ENCODE results near the gene RGS7.
"Not testable (repeated sequence)": the region's sequence is repeated elsewhere in the genome, so short reads cannot be mapped to it uniquely, and the experiment has no call there.

RGS7 gene

DNA sequence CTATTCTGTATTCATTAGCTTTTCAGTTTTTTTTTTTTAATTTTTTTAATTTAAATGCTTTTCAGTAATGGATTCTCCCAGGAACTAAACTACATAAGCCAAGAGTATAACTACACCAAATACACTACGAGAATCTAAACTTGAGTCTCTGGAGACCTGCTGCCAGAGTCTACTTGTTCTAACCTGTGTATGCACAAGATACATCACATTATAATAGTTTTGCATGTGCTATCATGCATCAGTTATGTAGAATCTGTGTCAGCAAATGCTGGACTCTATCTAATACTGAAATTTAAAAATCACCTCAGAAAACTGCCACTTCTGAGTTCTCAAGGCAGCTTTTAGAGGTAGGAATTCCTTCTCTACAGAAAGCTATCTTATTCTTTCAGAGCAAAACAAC is 598.7 kb downstream of the RGS7 start:
- H3K4me3 ChIP-seq (ENCODE audit: low read depth, low read length), result no peak overlapping the region
- no peak for DNase-seq (ENCODE audit: low read depth)
- TF ChIP-seq, protein P1, sequence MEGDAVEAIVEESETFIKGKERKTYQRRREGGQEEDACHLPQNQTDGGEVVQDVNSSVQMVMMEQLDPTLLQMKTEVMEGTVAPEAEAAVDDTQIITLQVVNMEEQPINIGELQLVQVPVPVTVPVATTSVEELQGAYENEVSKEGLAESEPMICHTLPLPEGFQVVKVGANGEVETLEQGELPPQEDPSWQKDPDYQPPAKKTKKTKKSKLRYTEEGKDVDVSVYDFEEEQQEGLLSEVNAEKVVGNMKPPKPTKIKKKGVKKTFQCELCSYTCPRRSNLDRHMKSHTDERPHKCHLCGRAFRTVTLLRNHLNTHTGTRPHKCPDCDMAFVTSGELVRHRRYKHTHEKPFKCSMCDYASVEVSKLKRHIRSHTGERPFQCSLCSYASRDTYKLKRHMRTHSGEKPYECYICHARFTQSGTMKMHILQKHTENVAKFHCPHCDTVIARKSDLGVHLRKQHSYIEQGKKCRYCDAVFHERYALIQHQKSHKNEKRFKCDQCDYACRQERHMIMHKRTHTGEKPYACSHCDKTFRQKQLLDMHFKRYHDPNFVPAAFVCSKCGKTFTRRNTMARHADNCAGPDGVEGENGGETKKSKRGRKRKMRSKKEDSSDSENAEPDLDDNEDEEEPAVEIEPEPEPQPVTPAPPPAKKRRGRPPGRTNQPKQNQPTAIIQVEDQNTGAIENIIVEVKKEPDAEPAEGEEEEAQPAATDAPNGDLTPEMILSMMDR (IDR thresholded peaks at IDR 0.05; ENCODE audit: insufficient read depth, low read depth, low read length, missing control alignments), result no peak

DNA sequence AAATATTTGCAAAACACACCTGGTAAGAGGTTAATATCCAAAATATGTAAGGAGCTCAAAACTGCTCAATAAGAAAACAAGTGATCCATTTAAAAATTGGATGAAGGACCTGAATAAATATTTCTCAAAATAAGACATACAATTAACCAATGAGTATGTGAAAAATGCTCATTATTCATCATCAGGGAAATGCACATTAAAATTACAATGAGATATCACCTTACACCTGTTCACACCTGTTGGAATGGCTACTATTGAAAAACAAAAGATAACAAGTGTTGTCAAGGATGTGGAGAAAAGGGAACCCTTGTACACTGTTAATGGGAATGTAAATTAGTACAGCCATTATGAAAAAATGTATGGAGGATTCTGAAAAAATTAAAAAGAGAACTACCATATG is 609.1 kb downstream of the RGS7 start:
- DNase-seq (ENCODE audit: low read depth), result no peak
- H3K4me3 ChIP-seq (ENCODE audit: low read depth, low read length), result no peak overlapping the region
- TF ChIP-seq, protein P1 (IDR thresholded peaks at IDR 0.05; ENCODE audit: insufficient read depth, low read depth, low read length, missing control alignments), result no peak

DNA sequence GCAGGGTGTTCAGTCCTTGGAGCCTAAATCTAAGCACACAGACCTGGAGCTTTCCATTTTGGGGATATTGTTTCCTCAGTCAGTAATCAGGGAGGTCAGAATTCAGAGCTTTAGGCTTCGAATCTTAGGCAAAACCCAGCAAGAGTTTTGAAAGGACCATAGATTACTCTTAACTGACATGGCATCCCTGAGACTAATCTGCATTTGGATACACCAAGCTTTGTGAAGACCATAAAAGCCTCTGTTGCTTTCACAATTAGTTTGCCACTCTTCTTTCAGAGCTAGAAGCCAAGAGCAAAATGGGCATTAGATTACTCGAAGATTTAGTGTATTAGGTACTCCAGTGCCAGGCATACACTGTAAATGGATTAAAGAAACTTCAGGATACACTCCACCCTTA is 613.3 kb downstream of the RGS7 start:
- no peak overlapping the region for H3K4me3 ChIP-seq (ENCODE audit: low read depth, low read length)
- TF ChIP-seq, protein P1 (IDR thresholded peaks at IDR 0.05; ENCODE audit: insufficient read depth, low read depth, low read length, missing control alignments), result no peak
- DNase-seq (ENCODE audit: low read depth), result no peak

DNA sequence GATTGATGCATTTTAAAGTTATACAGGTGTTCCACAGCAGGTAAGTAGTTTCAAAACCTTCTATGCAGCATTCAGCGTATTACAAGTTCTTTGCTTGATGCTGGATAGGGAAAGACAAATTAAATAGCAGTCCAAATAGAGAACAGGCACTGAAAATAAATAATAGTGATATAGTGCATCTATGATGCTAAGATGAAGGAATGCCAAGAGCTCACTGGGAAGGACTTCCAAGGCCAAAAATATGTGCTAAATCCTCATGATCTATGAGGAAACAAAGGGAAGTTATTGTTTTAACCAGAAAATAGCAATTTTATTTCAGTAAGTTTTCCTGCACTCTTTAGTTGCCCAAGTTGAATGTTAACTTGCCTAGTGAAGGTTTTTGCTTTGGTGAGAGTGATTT is 617.3 kb downstream of the RGS7 start:
- H3K4me3 ChIP-seq (ENCODE audit: low read depth, low read length), result no peak overlapping the region
- TF ChIP-seq, protein P1 (IDR thresholded peaks at IDR 0.05; ENCODE audit: insufficient read depth, low read depth, low read length, missing control alignments), result no peak
- DNase-seq (ENCODE audit: low read depth), result no peak

DNA sequence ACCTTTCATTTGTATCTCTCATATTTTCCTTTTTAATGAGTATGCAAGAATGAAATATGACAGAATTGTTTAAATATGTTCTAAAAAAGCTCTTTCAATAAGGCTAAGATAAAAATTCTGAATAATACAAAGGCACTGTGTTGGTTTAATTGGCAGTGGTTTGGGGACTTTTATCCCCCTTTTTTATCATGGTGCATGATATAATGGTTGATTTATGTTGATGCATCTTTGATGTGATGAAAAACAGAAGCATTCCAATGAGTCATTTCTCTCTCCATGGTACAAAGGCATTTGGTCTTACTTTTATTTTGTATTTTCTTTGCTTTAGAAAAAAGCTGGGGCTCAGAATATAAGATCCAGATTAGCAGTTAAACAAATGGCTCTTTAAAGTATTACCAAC is 617.9 kb downstream of the RGS7 start:
- H3K4me3 ChIP-seq (ENCODE audit: low read depth, low read length), result no peak overlapping the region
- DNase-seq (ENCODE audit: low read depth), result no peak
- TF ChIP-seq, protein P1 (IDR thresholded peaks at IDR 0.05; ENCODE audit: insufficient read depth, low read depth, low read length, missing control alignments), result no peak

DNA sequence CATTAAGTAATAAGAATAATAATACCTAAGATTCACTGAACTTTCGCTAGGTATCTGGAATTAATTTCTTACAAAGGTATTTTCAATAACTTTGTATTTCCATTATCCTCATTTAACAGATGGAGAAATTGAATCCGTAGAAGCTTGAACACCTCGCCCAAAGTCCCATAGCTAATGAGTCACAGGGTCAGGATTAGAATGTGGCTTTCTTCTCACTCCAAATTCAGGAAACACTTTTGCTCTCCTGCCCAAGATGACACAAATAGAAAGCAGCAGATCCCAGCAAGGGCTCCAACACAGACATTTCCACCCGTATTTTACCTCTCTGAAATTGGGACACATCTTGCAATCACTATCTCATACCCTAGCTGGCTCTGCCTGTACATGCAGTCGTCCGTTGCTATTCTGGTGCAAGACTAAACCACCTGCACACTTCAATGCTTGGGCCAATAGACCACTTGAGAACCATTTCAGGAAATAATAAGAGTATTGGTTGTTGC is 619.2 kb downstream of the RGS7 start:
- no peak overlapping the region for H3K4me3 ChIP-seq (ENCODE audit: low read depth, low read length)
- TF ChIP-seq, protein P1 (IDR thresholded peaks at IDR 0.05; ENCODE audit: insufficient read depth, low read depth, low read length, missing control alignments), result no peak
- DNase-seq (ENCODE audit: low read depth), result no peak

DNA sequence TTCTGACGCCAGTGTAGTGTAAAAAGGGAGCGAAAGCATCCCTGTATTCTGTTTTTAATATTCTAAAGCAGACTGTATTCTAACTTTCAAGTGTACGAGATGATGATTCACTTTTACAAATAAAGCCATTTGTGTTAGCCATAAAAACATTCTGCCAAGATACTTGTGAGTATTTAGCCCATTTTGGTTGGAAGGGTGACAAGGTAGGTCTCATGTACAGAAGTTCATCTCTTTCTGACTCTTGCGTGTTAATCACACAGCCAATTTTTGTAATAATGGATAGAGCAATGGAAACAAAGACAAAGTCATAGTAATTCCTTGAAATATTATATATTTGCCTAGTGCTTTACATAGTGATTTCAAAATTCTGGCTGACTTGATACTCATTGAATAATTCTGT is 619.7 kb downstream of the RGS7 start:
- no peak overlapping the region for H3K4me3 ChIP-seq (ENCODE audit: low read depth, low read length)
- TF ChIP-seq, protein P1 (IDR thresholded peaks at IDR 0.05; ENCODE audit: insufficient read depth, low read depth, low read length, missing control alignments), result no peak
- no peak for DNase-seq (ENCODE audit: low read depth)

DNA sequence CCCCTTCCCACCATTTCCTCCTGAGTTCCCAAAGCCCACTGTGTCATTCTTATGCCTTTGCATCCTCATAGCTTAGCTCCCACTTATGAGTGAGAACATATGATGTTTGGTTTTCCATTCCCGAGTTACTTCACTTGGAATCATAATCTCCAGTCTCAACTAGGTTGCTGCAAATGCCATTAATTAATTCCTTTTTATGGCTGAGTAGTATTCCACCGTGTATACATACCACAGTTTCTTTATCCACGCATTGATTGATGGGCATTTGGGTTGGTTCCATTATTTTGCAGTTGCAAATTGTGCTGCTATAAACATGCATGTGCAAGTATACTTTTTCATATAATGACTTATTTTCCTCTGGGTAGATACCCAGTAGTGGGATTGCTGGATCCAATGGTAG is 622.3 kb downstream of the RGS7 start:
- H3K4me3 ChIP-seq (ENCODE audit: low read depth, low read length); DNase-seq (ENCODE audit: low read depth): not testable (repeated sequence)
